ENCODE measurements around the gene TNFSF13B.

GRCh38 chr13:108288741-108289140, 19.2 kb downstream of the TNFSF13B start:
- no peak for TF ChIP-seq POLR2A (IDR thresholded peaks at IDR 0.05; ENCODE audit: control extremely low read depth in 1 of 2, low read depth in 2 of 2, low read length in 2 of 2)
- TF ChIP-seq ATF2 (IDR thresholded peaks at IDR 0.05; ENCODE audit: low read length): no peak
- no peak for TF ChIP-seq ZNF274 (IDR thresholded peaks at IDR 0.05; ENCODE audit: borderline replicate concordance, extremely low read depth, low read length)
- no peak for TF ChIP-seq JUN (IDR thresholded peaks at IDR 0.05; ENCODE audit: low read depth, low read length)
- TF ChIP-seq EGR1 (IDR thresholded peaks at IDR 0.05; ENCODE audit: borderline replicate concordance, low read depth, low read length): no peak
- no peak for TF ChIP-seq SIX5 (IDR thresholded peaks at IDR 0.05; ENCODE audit: low read depth, low read length)
- no peak for TF ChIP-seq CTCF (IDR thresholded peaks at IDR 0.05; ENCODE audit: control extremely low read depth in 1 of 3, insufficient read depth in 1 of 3, low read depth in 1 of 3, low read length in 3 of 3)
- TF ChIP-seq NANOG (IDR thresholded peaks at IDR 0.05; ENCODE audit: insufficient read depth, low read depth, low read length, poor library complexity, severe bottlenecking): no peak
- no peak for TF ChIP-seq BCL11A (IDR thresholded peaks at IDR 0.05; ENCODE audit: low read depth in 2 of 2, low read length in 2 of 2)
- TF ChIP-seq KDM1A (IDR thresholded peaks at IDR 0.05; ENCODE audit: borderline replicate concordance, low read length): no peak
- TF ChIP-seq EP300 (IDR thresholded peaks at IDR 0.05; ENCODE audit: borderline replicate concordance in 1 of 2, low read depth in 2 of 2, low read length in 2 of 2): no peak
- no peak for TF ChIP-seq YY1 (IDR thresholded peaks at IDR 0.05; ENCODE audit: low read depth, low read length)

All from H1 (cell line).